HG03025 (cell line): ENCODE data around the gene LRP1.

Source experiments
- ATAC-seq: cut with Tn5 transposase; IDR thresholded peaks from one replicate; pipeline ENCODE4 v1.9.1; 2021; ENCODE audit warnings: mild to moderate bottlenecking, moderate library complexity; ENCODE audit not compliant: unreplicated experiment, low FRiP score

LRP1 gene

DNA sequence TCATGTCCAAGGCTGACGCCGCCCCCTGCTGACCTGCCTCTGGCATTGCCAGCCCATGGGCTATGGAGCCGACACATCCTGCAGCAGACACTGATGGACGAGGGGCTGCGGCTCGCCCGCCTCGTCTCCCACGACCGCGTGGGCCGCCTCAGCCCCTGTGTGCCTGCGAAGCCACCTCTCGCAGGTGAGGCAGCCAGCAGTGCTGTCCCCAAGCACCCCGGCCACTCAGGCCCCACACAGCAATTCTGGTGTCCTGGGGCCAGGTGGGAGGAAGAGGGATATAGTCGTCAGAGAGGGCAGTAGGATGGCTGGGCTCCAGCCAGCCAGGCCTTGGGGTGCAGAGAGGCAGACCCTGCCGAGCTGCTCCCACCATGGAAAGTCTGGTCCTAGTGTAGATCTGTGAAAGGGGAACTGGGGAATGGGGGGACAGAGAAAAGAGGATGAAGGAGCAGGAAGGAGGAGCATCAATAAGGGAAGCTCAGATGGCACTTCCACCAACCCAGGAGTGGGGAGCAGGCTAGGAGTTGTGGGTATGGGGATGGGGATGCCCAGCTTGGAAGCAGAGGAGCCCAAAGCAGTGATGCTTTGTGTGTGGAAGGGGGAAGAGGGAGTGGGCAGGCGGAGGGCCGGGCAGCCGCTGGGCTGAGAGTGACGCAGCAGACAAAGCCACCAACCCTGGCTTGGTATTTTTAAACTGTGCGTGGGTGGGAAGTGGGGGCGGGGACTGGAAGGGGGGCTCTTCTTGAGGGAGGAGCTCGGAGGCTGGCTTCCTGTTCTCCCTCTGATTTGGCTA, 34.7 kb upstream of the LRP1 start:
- no peak for ATAC-seq

DNA sequence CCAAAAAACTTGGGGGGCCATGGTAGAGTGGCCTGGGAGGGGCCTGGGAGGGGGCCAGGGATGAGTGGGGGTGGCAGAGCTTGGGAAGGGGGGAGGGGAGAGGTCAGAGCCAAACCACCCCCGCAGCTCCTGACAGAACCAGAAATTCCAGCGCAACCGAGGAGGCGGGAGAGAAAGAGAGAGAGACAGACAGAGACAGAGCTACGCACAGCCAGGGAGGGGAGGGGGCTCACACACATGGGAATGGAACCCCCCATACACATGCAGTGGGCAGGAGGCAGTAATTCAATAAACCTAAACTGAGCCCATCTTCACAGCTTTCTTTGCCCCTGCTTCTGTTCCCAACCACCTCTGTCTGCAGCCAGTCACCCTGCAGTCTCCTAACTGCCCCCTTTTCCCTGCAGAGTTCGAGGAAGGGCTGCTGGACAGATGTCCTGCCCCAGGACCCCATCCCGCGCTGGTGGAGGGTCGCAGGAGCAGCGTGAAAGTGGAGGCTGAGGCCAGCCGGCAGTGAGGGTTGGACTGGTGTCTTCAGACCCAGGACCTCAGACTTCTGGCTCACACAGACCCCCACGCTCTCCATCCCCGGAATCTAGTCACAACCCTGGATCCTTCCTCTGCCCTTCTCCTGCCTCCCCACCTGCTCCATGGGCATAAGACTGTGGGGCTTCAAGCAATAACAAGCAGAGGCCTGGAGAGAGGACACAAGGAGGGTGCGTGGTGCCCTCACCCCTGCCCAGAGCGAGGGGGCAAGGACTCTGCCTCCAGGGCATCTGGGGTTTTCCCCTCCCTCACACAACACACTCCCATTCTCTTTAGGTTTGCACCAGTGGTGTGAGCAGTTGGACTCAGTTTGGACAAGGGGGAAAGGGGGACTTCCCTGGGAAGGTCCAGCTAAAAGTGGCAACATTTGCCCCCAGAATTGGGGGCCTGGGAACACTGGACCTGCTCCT, 33.8 kb upstream of the LRP1 start:
- no peak for ATAC-seq

- ATAC-seq = no peak
Observed at GRCh38 chr12:57095440-57095839, 32.8 kb upstream of the LRP1 start.

GRCh38 chr12:57096099-57096572, 32.1 kb upstream of the LRP1 start:
- no peak for ATAC-seq

GRCh38 chr12:57096748-57097553, 31.3 kb upstream of the LRP1 start:
- no peak for ATAC-seq

DNA sequence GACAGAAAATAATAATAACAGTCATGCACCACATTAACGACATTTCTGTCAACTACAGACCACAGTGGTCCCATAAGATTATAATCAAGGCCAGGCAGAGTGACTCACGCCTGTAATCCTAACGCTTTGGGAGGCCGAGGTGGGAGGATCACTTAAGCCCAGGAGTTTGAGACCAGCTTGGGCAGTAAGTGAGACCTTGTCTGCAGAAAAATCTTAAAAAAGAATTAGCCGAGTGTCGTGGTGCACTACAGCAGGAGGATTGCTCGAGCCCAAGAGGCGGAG, 30.8 kb upstream of the LRP1 start:
- ATAC-seq = no peak

DNA sequence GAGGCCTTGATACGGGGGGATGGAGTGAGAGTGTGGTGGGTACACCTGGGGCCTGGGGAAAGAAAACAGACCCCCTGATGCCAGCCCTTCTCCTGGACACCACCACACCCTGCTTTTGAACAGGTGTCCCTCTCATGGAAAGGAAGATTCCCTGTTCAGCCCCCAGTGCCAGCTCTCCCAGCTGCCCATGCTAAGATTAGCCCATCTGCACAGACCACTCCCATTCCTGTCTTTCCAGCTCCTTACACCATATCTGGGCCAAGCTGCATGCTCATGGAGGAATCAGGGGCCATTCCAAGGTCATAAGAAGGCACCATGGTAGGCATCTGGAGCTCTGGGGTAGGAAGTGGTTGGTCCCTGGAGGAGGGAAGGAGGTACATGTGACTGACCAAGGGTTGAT, 29.7 kb upstream of the LRP1 start:
- no peak for ATAC-seq

DNA sequence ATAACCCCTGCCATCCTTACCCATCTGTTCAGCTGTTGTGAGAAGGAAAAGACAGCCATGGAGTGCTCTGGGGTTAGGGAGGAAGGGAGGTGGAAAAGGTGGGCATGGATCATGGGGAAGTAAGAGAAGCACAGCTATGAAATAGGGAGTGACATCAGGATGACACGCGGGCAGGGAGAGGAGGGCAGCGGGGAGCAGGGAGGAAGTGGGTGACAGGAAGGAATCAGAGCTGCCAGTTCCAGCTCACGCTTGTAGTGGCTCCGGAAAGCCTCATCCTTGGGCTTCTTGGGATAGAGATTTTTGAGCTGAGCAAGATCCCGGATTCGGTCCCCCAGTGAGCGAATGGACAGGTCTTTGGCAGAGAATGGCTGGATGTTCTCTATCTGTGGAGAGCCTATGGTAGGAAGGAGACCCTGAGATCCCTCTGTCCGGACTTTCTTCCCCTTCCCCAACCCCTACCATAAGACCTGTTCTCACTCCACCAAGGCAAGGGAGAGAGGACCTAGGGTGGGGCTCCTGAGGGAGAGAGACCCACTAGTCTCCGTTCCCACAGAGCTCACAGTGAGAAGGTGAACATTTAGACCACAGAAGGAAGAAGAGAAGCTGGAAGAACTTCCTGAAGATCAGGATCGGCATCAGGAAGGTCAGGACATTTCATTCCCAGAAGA, 29.1 kb upstream of the LRP1 start:
- no peak for ATAC-seq

DNA sequence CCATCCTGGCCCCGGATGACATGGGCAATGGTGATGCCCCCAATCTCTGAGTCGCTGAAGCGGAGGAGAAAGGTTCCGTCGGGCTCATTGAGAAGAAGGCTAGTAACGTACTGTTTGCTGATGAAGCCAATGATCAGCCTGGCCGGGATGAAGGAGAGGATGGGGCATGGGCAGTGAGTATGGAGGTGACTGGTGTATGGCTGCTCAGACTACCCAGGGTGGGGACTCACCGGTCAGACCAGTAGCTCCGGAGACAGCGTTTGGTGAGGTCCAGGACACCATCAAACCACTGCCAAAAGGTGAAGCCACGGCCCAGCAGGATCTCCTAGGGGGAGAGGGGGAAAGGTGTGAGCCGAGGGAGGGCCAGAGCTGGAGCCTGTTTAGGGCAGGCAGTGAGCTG, 28.5 kb upstream of the LRP1 start:
- no peak for ATAC-seq

GRCh38 chr12:57101892-57102695, 26.2 kb upstream of the LRP1 start:
- no peak for ATAC-seq

GRCh38 chr12:57103856-57104255, 24.4 kb upstream of the LRP1 start:
- ATAC-seq = no peak

DNA sequence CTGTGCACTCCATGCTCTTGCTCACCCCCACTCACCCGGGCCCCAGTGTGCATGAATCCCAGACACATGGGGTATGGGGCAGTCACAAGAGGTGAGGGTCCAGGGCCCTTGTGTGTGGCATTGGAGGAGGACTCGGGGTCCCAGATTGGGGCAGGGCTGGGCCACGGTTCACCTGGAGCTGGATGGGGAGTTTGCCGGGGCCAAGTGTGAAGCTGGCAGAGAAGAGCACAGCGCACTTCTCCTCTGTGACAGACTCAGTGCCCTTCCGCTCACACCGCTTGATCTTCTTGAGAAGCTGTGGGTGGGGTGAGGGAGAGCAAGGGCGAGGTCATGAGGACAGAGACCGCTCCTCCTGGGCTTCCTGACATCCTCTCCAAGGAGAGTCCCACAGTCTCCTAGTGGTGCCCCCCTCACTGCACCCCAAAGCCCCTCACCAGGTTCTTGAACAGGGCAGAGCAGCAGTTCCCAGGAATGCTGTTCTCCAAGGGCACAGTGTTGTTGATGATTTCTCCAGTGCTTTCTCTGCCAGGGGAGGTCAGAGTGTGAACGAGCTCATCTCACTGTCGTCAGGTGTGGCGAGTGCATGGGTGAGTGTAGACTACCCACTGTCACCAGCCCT, 23.9 kb upstream of the LRP1 start:
- ATAC-seq = no peak

DNA sequence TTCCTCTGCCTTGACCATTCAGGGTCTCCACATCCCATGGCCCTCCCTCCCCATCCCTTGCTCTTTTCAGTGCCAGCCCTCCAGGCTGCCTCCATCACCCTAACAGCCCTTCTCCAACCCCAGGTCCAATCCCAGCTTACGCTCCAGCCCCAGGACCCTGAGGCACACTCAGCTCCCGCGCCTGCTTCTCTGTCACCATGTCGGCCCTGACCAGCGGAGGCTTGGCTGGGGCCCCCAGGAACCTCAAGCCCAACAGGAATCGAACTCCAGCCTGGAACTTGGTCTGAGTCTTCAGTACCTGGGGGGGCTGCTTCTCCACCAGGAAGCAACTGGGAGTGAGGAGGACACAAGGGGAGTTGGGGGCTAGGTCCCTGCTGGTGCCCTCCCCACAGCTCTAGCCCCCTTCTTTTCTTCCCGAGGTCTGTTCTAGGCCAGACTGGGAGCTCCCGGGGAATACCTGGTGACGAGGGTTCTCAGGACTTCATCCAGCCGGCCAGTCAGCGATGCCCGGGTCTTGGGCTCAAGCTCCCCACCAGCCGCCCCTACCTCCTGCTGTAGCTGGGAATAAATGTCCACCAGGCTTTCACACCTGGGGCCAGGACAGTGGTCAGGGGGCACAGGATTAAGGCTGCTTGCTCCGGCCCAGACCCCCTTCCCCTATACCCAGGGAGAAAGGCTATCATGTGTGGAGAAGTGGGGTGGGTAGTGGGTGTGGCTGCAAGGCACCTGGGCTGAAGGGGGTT, 23.1 kb upstream of the LRP1 start:
- no peak for ATAC-seq

- ATAC-seq = no peak
Observed at GRCh38 chr12:57106021-57106708, 22.1 kb upstream of the LRP1 start.

GRCh38 chr12:57107456-57108155, 20.7 kb upstream of the LRP1 start:
- no peak for ATAC-seq

- no peak for ATAC-seq
Observed at GRCh38 chr12:57109207-57110103, 18.8 kb upstream of the LRP1 start.
